Spleen (tissue), 7 donors: ENCODE results near the gene IL31RA.

Source experiments
- POLR2A ChIP-seq, 3 donors: fragments of 450-650 bp; IDR thresholded peaks; one replicate each; pipeline ENCODE4 v1.5.1; 2017; ENCODE audit warnings: antibody characterized with exemption in 3 of 3, mild to moderate bottlenecking in 1 of 3
- TF ChIP-seq, protein P1 (sequence below), 11 experiments: fragments of 200-600 bp in 7 of 11; fragments of 450-650 bp in 4 of 11; sonication (generic) in 4 of 11; IDR thresholded peaks in 8 of 11; conservative IDR thresholded peaks in 3 of 11; 1 replicate in 7 of 11; 2 replicates in 4 of 11; pipeline versions ENCODE4 v1.4.0 to v1.8.0; 2016 to 2021; ENCODE audit warnings: antibody characterized with exemption in 11 of 11, inconsistent platforms in 4 of 11, mild to moderate bottlenecking in 1 of 11
- donor health status: DM: no; HTN: no; CAD: no; lungs with moderate emphysema.
- donor health status: DM: no; HTN: no; CAD: no.
- donor health status: DM: no; HTN: no; CAD: no.

- no peak for TF ChIP-seq POLR2A (IDR thresholded peaks at IDR 0.05)
- TF ChIP-seq, protein P1, sequence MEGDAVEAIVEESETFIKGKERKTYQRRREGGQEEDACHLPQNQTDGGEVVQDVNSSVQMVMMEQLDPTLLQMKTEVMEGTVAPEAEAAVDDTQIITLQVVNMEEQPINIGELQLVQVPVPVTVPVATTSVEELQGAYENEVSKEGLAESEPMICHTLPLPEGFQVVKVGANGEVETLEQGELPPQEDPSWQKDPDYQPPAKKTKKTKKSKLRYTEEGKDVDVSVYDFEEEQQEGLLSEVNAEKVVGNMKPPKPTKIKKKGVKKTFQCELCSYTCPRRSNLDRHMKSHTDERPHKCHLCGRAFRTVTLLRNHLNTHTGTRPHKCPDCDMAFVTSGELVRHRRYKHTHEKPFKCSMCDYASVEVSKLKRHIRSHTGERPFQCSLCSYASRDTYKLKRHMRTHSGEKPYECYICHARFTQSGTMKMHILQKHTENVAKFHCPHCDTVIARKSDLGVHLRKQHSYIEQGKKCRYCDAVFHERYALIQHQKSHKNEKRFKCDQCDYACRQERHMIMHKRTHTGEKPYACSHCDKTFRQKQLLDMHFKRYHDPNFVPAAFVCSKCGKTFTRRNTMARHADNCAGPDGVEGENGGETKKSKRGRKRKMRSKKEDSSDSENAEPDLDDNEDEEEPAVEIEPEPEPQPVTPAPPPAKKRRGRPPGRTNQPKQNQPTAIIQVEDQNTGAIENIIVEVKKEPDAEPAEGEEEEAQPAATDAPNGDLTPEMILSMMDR (IDR thresholded peaks at IDR 0.05 in 8 of 11, conservative IDR thresholded peaks at IDR 0.05 in 3 of 11): no peak
Measured at GRCh38 chr5:55896663-55897062, 45.5 kb downstream of the IL31RA start.
